Adipocyte (in vitro differentiated cells): ENCODE results near the gene CDKN1C.
A peak's percentile ranks its signal among the peaks of the same experiment; 100 is the strongest.
"Not testable (repeated sequence)": the region's sequence is repeated elsewhere in the genome, so short reads cannot be mapped to it uniquely, and the experiment has no call there.

Experiments
- DNase-seq: peaks from one replicate; pipeline ENCODE4 v3.0.0-alpha.2; 2015; ENCODE audit warnings: low read depth
- H3K27me3 ChIP-seq: replicated peaks from 2 replicates; pipeline ENCODE4 v1.7.0; 2013; ENCODE audit warnings: mild to moderate bottlenecking, low read length, moderate library complexity; ENCODE audit not compliant: control insufficient read depth, insufficient read depth
- H3K36me3 ChIP-seq: 2 replicates; pipeline ENCODE4 v1.7.0; 2013; ENCODE audit warnings: low read length, mild to moderate bottlenecking, moderate library complexity; ENCODE audit not compliant: control insufficient read depth, insufficient read depth, severe bottlenecking
- H3K4me1 ChIP-seq: 2 replicates; pipeline ENCODE4 v1.7.0; 2013; ENCODE audit warnings: mild to moderate bottlenecking, low read length, moderate library complexity; ENCODE audit not compliant: control insufficient read depth, insufficient read depth
- H3K4me3 ChIP-seq: 2 replicates; pipeline ENCODE4 v1.7.0; 2013; ENCODE audit warnings: mild to moderate bottlenecking, low read length, moderate library complexity
- H3K9ac ChIP-seq: 2 replicates; pipeline ENCODE4 v1.7.0; 2013; ENCODE audit warnings: mild to moderate bottlenecking, low read length, moderate library complexity
- H3K9me3 ChIP-seq: 2 replicates; pipeline ENCODE4 v1.7.0; 2013; ENCODE audit warnings: mild to moderate bottlenecking, low read length, moderate library complexity; ENCODE audit not compliant: control insufficient read depth

CDKN1C gene

DNA sequence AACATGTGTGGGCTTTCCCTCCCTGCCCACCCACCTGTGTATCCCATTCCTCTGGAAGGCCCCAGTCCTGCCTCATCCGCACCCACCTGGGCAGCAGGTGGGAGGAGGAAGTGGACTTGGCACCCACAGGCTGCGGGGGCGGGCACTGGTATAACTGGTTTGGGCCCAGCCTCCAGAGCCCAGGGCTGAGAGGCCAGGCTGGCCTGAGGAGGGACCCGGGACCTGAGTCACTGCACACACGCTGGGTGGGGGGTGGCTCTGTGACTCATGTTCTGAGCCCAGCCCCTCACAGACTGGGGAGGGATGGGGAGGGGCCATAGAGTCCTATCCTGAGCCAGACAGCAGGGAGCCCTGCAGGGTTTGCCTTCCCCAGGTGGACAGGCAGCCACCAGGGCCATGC lies 26.9 kb upstream of the CDKN1C start:
- no peaks in the 10 kb centered on the region for H3K9me3 ChIP-seq
- H3K36me3 ChIP-seq = no peaks in the 10 kb centered on the region
- H3K9ac ChIP-seq = no peak overlapping the region
- DNase-seq = peak; percentile 64
- H3K4me3 ChIP-seq = no peak overlapping the region
- H3K27me3 ChIP-seq = no peaks in the 10 kb centered on the region
- peaks cover 10% of the 10 kb centered on the region for H3K4me1 ChIP-seq

DNA sequence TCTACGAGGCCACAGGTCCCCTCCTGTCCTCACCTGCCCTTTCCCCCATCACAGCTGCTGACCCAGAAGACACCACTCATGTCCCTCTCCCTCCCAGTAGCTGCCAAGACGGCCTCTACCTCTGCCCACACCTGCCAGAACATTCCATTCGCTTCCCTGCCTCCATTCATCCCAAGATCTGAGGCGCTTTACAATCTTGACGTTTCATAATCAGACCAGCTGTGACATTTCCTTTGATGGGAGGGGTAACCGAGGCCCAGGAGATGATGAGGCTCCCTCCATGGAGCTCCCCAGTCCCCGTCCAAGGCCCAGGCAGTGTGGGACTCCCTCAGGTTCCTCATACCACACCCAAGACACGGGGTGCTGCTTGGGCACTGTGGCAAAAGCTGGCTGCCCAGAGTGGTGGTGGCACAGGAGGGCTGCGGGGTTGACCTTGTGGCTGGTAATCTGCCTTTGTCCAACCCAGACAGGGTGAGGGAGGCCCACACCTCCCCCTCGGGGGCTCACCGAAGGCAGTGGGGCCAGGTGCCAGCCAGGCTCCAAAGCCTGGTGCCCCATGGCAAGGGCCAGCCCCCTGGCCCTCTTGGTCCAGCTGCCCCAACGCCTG lies 26.3 kb upstream of the CDKN1C start:
- Histone ChIP-seq H3K27me3 (no peaks in the 10 kb centered on the region), H3K4me1 (peaks cover 10% of the 10 kb centered on the region), H3K9me3 (no peaks in the 10 kb centered on the region), H3K36me3 (no peaks in the 10 kb centered on the region), H3K9ac (no peak overlapping the region), H3K4me3 (no peak overlapping the region)
- no peak for DNase-seq

DNA sequence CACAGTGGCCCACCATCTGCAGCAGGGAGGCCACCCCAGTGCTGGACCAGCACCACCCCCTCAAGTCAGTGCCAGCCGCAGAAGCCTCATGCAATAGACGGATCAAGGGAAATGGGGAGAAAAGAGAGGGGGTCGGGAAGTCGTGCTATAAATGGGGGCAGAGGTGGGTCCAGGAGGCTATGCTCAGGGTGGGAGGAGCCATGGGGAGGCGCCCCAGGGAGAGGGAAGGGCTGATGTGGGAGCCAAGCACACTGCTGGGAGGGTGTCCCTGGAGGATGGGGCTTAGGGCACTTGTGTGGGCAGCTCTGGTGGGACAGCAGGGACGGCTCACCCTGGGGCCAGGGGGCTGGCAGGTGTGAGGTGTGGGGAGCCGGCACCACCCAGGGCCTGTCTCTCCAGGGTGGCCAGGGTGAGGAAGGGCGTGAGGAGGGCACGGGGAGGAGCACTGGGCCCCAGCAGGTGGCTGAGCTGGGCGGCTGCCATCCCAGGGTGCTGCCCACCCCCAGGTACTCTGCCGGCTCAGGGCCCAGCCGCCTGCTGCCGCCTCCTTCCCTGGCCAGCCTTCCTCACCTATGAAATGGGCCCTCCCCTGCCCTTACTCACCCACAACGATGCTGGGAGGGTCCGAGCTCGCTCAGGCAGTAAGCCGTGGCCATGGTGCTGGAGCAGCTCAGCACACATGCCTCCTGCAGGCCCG lies 25.7 kb upstream of the CDKN1C start:
- DNase-seq = no peak
- Histone ChIP-seq H3K9ac (no peak overlapping the region), H3K9me3 (no peaks in the 10 kb centered on the region), H3K4me3 (no peak overlapping the region), H3K36me3 (no peaks in the 10 kb centered on the region), H3K27me3 (no peaks in the 10 kb centered on the region), H3K4me1 (peaks cover 10% of the 10 kb centered on the region)

DNA sequence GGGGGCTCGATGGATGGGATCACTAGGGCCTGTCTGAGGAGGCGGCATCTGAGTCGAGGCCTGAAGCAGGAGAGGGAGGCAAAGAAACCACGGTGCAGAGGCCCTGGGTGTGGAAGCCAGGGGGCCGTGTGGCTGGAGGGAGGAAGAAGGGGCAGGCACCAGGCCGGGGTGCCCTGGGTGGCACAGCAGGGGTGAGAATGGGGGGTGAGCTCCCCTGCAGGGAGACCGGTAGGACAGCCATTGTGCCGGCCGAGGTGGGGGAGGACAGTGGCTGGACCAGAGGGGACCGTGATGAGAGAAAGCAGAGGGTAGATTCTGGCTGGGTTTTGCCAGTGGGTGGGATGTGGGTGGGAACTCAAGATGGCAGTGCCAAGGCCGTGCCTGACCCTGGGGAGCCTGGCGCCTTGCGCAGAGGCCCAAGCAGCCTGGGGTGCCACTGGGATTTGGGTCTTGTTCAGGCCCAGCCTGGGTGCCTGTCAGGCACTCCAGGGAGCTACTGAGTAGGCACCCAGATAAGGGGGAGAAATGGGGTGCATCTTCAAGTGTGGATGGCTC lies 24.9 kb upstream of the CDKN1C start:
- Histone ChIP-seq H3K4me3 (no peak overlapping the region), H3K4me1 (peaks cover 10% of the 10 kb centered on the region), H3K9me3 (no peaks in the 10 kb centered on the region), H3K36me3 (no peaks in the 10 kb centered on the region), H3K9ac (no peak overlapping the region), H3K27me3 (no peaks in the 10 kb centered on the region)
- DNase-seq = no peak

DNA sequence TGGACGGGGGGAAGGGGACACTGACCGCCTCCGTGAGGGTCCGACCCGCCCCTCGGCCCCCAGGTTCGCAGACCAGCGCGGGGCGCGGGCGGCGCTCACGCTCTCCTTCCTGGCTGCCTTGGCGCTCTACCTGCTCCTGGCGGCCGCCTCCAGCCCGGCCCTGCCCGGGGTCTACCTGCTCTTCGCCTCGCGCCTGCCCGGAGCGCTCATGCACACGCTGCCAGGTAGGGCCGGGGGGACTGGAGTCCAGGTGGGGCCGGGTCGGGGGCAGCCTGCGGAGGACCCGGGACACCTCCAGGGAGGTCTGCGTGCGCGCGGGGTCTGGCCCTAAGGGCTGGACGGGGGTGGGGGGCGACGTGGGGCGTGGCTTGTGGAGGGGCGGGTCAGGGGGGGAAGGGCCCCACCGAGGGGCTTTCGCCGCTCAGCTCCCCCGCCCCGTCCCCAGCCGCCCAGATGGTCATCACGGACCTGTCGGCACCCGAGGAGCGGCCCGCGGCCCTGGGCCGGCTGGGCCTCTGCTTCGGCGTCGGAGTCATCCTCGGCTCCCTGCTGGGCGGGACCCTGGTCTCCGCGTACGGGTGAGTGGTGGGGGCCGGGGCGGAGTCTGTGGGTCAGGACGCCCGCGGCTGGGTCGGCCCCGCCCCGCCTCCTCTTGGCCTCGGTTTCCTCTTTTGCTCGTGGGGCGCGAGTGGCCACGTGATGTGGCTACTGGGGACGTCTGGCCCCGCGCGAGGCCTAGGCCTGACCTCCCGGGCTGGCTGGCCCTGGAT lies 23.7 kb upstream of the CDKN1C start:
- no peaks in the 10 kb centered on the region for H3K27me3 ChIP-seq
- no peak overlapping the region for H3K9ac ChIP-seq
- H3K36me3 ChIP-seq = no peaks in the 10 kb centered on the region
- no peak overlapping the region for H3K4me3 ChIP-seq
- peaks cover 10% of the 10 kb centered on the region for H3K4me1 ChIP-seq
- H3K9me3 ChIP-seq = no peaks in the 10 kb centered on the region
- DNase-seq = no peak

DNA sequence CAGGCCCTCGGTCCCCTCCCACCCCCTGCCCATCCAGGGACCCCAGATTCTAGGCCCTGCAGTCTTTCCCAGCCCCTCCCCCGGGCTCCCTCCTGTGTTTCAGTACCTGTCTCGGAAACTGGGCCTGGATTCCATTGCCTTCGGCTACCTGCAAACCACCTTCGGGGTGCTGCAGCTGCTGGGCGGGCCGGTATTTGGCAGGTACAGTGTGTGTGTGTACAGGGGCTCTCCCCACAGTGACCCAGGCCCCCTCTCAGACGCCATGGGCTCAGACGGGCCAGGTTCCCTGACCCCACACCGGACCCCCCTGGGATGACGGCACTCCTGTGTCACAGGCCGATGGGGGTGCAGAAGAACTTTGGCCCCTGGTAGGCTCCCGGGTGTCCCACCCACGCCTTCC lies 22.6 kb upstream of the CDKN1C start:
- no peaks in the 10 kb centered on the region for H3K27me3 ChIP-seq
- H3K36me3 ChIP-seq = no peaks in the 10 kb centered on the region

DNA sequence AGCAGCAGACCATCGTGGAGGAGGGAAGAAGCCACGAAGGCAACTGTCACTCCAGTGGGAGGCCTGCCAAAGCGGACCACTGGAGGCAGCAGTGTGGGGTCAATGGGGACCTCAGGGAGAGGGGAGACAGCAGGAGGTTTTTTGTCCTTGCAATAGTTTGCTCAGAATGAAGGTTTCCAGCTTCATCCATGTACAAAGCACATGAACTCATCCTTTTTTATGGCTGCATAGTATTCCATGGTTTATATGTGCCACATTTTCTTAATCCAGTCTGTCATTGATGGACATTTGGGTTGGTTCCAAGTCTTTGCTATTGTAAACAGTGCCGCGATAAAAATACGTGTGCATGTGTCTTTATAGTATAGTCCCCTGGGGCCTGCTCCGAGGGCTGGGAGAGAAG lies 19.7 kb upstream of the CDKN1C start:
- H3K36me3 ChIP-seq, H3K27me3 ChIP-seq, H3K9ac ChIP-seq, DNase-seq, H3K9me3 ChIP-seq, H3K4me3 ChIP-seq: not testable (repeated sequence)
- peaks cover 16% of the 10 kb centered on the region for H3K4me1 ChIP-seq

More for the DNA sequence above, 22.6 kb upstream of the CDKN1C start:
- no peak overlapping the region for H3K9ac ChIP-seq
- H3K9me3 ChIP-seq = no peaks in the 10 kb centered on the region
- no peak overlapping the region for H3K4me3 ChIP-seq
- peaks cover 10% of the 10 kb centered on the region for H3K4me1 ChIP-seq
- no peak for DNase-seq

DNA sequence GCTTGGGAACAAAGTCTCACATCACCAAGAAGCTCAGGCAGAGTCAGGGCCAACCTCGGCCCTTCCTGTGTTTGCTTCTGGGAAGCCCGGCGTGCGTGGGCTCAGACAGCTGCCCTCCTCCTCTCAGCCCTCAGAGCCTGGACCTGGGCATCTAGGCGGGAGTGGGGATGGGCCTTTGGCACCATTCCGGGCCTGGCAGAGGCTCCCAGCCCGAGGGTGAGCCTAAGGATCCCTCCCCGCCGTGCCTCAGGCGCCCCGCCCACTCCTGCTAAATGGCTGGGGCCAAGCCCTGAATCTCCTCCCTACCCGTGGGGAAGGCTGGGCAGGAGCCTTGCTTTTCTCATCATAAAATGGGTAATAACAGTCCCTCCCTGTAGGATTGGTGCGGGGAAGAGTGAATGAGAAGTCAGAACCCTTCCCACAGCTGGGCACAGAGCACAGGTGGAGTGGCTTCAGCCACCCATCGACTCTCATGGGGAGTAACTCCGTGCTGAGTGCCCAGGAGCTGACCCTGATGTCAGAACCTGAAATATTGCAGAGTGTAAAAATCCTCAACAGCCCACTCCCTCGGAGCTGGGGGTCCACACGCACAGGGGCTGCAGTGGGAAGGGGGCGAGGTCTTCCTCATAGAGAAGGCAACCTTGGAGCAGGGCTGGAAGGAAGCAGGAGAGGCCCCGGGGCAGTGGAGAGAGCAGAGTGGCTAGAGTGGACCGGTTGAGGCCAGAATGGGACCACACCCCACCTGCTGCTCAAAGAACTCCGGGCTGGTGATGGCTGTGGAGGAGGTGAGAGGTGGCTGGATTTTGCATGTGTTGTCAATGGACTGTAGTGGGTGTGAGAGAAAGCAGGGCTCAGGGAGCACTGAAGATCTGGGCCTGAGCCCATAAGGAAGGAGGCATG lies 18.8 kb upstream of the CDKN1C start:
- H3K4me3 ChIP-seq = no peak overlapping the region

DNA sequence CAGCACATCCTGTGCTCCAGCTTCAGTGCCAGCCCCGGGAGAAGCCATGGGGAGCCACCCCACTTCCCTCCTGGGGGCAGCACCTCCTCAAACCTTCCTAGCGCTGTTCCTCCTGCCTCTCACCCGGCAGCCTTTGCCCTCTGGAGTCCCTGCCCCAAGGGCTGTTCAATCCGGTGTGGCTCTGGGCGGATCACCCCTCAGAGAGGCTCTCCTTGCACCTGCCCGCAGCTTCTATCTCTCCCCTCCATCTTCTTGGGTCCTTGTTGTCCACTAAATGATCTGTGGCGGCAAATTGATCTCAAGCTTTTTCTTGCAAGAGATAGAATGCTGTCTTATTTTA lies 18.1 kb upstream of the CDKN1C start:
- H3K36me3 ChIP-seq = no peaks in the 10 kb centered on the region
- H3K4me1 ChIP-seq = peaks cover 16% of the 10 kb centered on the region
- H3K27me3 ChIP-seq = no peaks in the 10 kb centered on the region
- DNase-seq = no peak
- no peaks in the 10 kb centered on the region for H3K9me3 ChIP-seq
- no peak overlapping the region for H3K9ac ChIP-seq
- no peak overlapping the region for H3K4me3 ChIP-seq

More for the DNA sequence above, 18.8 kb upstream of the CDKN1C start:
- Histone ChIP-seq H3K27me3 (no peaks in the 10 kb centered on the region), H3K36me3 (no peaks in the 10 kb centered on the region), H3K9me3 (no peaks in the 10 kb centered on the region), H3K9ac (no peak overlapping the region), H3K4me1 (peaks cover 16% of the 10 kb centered on the region)
- DNase-seq = no peak

DNA sequence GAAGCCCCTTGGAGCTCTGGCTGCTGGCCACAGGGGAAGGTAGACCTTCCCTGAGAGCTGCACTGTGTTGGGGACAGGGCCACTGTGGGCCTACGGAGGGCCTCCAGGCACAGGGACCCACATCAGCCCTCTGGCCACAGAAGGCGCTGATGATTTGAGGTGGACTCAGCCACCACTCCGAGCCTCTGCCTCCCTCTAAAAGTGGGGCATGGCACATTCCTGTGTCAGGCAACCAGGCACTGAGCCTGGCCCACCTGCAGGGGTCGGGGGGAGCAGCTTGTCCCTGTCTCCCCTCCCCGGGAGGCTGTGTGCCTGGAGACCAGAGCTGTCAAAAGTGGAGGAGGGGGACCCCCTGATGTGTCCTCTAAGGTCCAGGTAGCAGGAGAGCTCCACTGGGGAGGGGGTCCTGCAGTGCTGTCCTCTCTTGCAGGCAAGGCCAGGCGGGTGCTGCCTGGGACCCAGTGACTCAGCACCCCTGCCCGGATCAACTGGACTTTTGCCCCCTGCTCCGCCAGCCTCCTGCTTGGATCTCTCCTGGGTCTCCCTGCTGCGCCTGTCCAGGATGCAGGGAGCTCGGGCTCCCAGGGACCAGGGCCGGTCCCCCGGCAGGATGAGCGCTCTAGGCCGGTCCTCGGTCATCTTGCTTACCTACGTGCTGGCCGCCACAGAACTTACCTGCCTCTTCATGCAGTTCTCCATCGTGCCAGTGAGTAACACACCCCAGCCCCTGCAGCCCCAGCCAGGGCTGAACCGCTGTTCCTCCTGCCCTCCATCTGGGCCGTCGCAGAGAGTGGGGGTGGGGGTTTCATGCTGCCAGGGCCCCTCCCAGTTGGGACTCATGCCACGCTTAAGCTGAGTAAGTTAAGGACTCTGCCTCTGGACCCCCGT lies 17.5 kb upstream of the CDKN1C start:
- H3K27me3 ChIP-seq = no peaks in the 10 kb centered on the region
- H3K9ac ChIP-seq = peak overlapping the region; percentile 84
- H3K36me3 ChIP-seq = no peaks in the 10 kb centered on the region
- H3K4me3 ChIP-seq = peak overlapping the region; percentile 90
- H3K9me3 ChIP-seq = no peaks in the 10 kb centered on the region
- H3K4me1 ChIP-seq = peaks cover 20% of the 10 kb centered on the region
- DNase-seq = no peak
